GM19372 (cell line): Measurements from ENCODE around the gene KLB.
"Not testable (repeated sequence)": the region's sequence is repeated elsewhere in the genome, so short reads cannot be mapped to it uniquely, and the experiment has no call there.

Experiments used
- ATAC-seq: cut with Tn5 transposase; IDR thresholded peaks from one replicate; pipeline ENCODE4 v1.9.1; 2021; ENCODE audit warnings: mild to moderate bottlenecking, low read depth, moderate library complexity; ENCODE audit not compliant: unreplicated experiment

Gene KLB

GRCh38 chr4:39425297-39425696 lies 18.6 kb downstream of the KLB start:
- ATAC-seq = not testable (repeated sequence)

- no peak for ATAC-seq
Observed at GRCh38 chr4:39426728-39427127, 20.0 kb downstream of the KLB start.

DNA sequence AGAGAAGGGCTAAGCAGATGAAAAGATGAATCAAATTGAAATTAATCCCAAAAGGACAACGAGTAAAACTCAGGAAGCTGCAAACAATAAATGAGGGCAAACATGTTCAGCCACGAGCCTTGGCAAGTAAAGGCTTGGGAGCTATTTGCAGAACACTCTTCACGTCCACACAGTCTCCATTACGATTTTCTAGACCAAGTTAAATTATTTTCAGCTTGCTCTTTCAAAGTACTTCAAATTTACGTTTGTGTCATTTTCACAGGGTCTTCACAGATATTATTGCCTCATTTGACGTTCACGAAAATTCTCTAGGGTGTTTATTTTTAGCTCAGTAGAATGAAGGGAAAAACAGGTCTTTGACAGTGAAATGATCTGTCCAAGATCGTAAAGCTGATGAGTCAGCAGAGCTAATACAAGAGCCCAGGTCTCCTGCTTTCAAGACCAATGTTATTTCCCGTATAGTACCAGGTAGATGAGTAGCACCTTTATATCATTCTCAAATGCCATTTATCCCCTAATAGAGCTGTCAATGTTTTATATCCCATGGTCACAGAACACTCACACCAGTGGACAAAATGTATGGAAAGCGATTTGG lies 20.9 kb downstream of the KLB start:
- ATAC-seq = no peak

DNA sequence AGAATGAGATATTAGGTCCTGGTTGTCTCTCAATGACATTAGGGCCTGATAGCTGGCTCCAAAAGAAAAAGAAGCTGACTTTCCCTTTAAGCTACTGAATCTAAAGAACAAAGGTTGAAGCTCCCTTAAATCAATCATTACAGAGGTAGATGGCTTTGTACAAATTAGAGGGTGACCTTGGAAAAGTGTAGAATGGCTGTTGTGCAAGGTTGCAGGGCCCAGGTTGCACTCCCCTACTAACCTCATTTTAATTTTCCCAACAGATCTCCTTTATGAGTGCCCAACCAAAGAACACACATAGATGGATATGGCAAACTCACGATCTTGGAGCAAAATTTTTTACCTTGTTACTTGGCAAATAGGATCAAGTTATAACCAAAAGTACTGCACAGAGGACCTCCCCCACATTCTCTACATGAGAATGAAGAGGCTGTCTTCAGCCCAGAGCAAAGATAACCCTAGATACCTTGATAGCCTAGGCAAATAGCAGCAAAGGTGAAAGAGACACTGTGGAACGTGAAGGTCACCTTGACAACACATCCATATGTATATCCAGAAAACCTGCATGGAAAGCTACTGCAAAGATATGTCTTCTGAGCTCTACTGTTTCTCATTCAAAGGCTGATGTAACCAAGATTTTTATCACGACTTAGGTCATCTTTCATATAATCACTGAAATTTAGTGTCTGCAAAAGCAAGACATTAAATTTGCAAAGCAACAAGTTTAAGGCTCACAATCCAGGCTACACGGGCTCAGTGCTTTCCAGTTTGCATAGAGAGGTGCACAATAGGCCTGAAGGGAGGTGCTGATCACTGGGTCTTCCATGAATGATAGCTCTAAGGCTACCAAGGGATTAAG lies 23.0 kb downstream of the KLB start:
- no peak for ATAC-seq

DNA sequence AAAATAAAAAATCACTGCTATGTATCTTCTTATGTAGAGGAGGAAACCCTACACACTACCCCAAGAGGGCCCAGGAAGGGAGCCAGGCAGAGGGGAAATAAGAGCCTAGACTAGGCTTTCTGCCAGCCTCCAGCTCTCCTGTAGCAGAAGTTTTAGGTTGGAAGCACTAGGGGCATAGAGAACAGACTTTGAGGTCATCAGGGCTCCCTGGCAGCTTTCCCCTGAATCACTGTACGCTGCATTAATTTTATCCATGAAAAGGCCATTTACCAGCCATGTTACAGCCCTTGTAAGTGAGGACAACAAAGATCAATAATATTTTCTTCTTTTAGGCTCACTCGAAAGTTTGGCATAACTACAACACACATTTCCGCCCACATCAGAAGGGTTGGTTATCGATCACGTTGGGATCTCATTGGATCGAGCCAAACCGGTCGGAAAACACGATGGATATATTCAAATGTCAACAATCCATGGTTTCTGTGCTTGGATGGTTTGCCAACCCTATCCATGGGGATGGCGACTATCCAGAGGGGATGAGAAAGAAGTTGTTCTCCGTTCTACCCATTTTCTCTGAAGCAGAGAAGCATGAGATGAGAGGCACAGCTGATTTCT lies 27.3 kb downstream of the KLB start:
- no peak for ATAC-seq

- ATAC-seq = no peak
Observed at GRCh38 chr4:39435659-39436563, 29.2 kb downstream of the KLB start.

GRCh38 chr4:39441593-39441992 lies 34.9 kb downstream of the KLB start:
- no peak for ATAC-seq

DNA sequence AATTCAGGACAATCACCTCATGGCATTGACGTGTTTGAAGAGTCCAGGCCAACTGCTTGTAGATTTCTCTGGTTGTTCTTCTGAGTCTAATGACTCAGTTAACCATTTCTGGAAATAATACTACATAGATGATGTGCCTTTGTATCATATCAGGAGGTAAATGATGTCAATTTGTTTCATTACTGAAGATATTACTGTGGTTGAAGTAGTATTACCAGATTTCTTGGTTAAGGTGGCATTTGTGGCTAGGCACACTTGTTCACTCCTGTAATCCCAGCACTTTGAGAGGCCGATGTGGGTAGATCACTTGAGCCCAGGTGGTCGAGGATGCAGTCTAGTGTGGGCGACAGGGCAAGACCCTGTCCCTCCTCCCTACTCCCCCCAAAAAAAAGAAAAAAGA lies 36.3 kb downstream of the KLB start:
- no peak for ATAC-seq

DNA sequence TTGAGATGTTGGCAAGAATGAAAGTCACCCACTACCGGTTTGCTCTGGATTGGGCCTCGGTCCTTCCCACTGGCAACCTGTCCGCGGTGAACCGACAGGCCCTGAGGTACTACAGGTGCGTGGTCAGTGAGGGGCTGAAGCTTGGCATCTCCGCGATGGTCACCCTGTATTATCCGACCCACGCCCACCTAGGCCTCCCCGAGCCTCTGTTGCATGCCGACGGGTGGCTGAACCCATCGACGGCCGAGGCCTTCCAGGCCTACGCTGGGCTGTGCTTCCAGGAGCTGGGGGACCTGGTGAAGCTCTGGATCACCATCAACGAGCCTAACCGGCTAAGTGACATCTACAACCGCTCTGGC lies 39.7 kb downstream of the KLB start:
- ATAC-seq = no peak

- ATAC-seq = peak; percentile 84
Observed at GRCh38 chr4:39446842-39447573, 40.3 kb downstream of the KLB start.

DNA sequence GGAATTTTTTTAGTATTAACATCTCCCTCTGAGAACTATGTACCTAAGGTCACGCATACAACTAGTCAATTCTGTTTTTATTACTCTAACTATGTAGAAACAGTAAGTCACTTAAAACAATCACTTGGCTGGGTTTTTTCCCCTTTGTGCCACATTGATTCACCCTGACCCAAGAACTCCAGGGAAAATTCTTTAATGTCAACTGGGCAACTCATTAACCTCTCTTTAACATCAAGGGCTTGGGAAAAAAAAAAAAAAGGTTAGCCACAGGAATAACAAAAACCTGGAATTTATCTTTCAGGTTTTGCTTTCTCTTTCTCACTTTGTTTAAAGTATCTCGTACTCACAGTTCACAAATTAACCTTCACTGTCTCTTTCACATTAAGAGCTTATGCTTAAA lies 43.9 kb downstream of the KLB start:
- ATAC-seq = no peak

DNA sequence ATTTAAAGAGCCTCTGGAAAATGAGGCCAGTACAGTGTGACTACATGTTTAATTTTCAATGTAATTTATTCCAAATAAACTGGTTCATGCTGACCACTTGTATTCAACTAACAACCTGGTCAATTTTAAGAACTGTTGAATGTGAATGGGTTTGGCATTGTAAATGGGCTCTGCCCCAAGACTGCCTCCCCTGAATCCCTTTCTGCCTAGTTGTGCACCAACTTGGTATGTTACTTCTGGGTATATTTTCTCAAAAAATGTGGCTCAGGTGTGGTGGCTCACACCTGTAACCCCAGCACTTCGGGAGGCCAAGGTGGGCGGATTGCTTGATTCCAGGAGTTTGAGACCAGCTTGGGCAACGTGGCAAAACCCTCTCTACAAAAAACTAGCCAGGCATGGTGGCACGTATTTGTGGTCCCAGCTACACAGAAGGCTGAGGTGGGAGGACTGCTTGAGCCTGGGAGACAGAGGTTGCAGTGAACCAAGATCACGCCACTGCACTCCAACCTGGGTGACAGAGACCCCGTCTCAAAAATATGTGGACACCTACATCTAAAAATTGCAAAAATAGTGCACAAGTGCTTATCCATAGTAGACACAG lies 44.8 kb downstream of the KLB start:
- no peak for ATAC-seq

- no peak for ATAC-seq
Observed at GRCh38 chr4:39452153-39452859, 45.6 kb downstream of the KLB start.

GRCh38 chr4:39452860-39453587 lies 46.3 kb downstream of the KLB start:
- no peak for ATAC-seq

DNA sequence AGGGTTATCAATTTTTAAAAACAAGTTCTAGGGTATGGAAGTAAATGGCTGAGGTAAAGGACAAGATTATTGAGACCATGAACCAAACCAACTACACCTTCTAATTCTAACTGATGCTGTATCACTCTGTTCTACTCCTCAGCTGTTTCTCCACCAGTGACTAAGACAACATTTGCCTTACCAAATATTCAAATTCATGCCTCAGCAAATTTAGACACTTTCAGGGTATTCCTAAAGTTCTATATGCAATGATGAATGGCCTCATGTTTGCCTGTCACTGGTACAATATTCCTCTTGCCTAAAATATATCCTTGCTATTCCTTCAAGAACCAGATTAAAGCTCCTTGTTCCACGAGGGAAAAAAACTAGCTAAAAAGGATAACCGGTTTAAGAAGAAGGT lies 47.0 kb downstream of the KLB start:
- no peak for ATAC-seq

- ATAC-seq = no peak
Observed at GRCh38 chr4:39455486-39455885, 48.8 kb downstream of the KLB start.

DNA sequence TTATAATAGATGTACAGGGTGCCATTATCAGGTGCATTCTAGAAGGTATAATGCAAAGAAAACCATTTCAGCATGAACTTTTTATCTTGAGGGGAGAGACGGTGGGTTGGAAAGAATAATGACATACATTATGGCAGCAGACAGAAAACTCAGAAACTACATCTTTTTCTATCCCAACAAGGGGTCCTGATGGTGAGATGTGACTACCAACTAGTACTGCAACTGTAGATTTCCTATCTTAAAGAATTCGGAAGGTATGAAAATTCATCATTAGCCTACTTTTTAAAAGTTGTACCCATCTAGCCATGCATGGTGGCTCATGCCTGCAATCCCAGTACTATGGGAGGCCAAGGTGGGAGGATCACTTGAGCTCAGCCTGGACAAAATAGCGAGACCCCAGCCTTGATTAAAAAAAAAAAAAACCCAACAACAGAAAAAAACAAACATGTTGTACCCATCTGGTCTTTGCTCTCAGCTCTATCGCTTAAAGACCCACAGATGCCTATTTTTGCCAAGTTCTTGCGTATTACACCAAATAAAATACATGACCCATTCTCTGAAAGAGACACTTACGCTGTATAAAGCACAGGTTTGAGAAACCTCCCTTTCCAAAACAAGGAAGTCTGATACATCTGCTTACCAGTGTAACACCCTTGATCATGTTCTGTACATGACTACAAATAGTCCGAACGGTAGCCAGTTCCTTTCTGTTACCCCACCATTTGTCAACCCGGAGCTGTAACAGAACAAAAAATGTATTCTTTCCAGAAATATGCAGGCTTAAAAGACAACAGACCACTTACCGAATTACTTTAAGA lies 50.4 kb downstream of the KLB start:
- ATAC-seq = no peak

- not testable (repeated sequence) for ATAC-seq
Observed at GRCh38 chr4:39458161-39458504, 51.4 kb downstream of the KLB start.
